WERI-Rb-1 (cell line): ENCODE results near the gene SEMA5A.

ENCODE experiments used
- DNase-seq: peaks from one replicate; pipeline ENCODE4 v3.0.0-alpha.2; 2020
- H3K27ac ChIP-seq: fragments of 250-450 bp; sonication (Bioruptor Pico); 2 replicates; pipeline ENCODE4 v1.5.1; 2020; ENCODE audit warnings: mild to moderate bottlenecking, moderate library complexity
- H3K27me3 ChIP-seq: fragments of 250-450 bp; sonication (Bioruptor Pico); 2 replicates; pipeline ENCODE4 v1.5.1; 2021; ENCODE audit warnings: mild to moderate bottlenecking, low read depth, moderate library complexity; ENCODE audit not compliant: insufficient read depth, severe bottlenecking
- H3K36me3 ChIP-seq: fragments of 250-450 bp; sonication (Bioruptor Pico); 2 replicates; pipeline ENCODE4 v1.5.1; 2020; ENCODE audit warnings: mild to moderate bottlenecking, moderate library complexity
- H3K4me3 ChIP-seq: 2 replicates; pipeline ENCODE4 v1.5.1; 2011; ENCODE audit warnings: low read depth, mild to moderate bottlenecking, control low read depth, low read length
- H3K9me3 ChIP-seq: fragments of 250-450 bp; sonication (Bioruptor Pico); 2 replicates; pipeline ENCODE4 v1.5.1; 2021; ENCODE audit warnings: mild to moderate bottlenecking, moderate library complexity; ENCODE audit not compliant: severe bottlenecking
- TF ChIP-seq, protein P1 (sequence below): IDR thresholded peaks from 2 replicates; pipeline ENCODE4 v1.5.1; 2011; ENCODE audit warnings: low read depth, mild to moderate bottlenecking, control low read depth, inconsistent platforms, low read length

The SEMA5A gene

DNA sequence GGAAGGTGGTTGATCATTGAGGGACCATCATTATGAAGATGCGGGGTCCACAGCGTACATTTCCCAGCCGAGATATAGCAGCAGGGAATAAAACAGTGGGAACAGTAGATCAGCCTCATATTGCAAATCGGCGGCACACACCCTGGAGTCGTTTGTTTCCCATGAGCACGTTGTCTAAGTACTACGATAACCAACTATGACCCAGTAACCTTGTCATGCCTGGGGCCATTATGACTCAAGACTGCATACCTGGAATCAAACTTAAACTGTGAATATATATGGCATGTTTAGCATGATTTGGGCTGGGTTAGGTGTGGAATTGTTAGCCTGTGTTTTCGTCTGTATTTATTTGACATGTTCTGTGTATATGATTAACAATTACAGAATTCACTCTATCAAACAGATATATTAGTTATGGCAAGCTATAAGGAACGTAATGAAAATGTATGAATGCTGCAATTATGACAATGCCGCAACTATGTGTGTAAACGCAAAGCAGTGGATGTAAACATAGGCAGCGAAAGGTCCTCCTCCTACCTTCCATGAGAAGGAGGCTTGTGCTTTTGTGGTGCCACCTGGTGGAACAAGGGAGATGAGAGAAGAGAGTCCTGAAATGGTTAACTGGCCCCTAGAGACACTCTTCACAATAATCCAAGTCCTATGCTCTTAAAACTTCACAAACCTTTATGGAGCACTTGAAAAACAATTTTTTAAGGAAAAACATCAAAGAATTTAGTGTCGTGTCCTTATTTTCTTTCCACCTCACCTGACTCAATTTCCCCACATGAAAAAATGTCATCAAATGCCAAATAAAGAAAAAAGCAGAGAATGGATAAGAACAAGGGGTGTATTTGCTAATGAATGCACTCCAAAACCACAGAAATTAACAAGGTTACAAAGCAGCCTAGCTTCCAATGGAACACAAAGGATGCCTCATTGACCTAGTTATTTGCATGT, 47.1 kb downstream of the SEMA5A start:
- H3K27ac ChIP-seq = no peak overlapping the region
- H3K36me3 ChIP-seq = no peaks in the 10 kb centered on the region
- no peaks in the 10 kb centered on the region for H3K9me3 ChIP-seq
- H3K27me3 ChIP-seq = no peaks in the 10 kb centered on the region
- no peak overlapping the region for H3K4me3 ChIP-seq
- TF ChIP-seq, protein P1, sequence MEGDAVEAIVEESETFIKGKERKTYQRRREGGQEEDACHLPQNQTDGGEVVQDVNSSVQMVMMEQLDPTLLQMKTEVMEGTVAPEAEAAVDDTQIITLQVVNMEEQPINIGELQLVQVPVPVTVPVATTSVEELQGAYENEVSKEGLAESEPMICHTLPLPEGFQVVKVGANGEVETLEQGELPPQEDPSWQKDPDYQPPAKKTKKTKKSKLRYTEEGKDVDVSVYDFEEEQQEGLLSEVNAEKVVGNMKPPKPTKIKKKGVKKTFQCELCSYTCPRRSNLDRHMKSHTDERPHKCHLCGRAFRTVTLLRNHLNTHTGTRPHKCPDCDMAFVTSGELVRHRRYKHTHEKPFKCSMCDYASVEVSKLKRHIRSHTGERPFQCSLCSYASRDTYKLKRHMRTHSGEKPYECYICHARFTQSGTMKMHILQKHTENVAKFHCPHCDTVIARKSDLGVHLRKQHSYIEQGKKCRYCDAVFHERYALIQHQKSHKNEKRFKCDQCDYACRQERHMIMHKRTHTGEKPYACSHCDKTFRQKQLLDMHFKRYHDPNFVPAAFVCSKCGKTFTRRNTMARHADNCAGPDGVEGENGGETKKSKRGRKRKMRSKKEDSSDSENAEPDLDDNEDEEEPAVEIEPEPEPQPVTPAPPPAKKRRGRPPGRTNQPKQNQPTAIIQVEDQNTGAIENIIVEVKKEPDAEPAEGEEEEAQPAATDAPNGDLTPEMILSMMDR = peak; percentile 82
- DNase-seq = peak; percentile 71

DNA sequence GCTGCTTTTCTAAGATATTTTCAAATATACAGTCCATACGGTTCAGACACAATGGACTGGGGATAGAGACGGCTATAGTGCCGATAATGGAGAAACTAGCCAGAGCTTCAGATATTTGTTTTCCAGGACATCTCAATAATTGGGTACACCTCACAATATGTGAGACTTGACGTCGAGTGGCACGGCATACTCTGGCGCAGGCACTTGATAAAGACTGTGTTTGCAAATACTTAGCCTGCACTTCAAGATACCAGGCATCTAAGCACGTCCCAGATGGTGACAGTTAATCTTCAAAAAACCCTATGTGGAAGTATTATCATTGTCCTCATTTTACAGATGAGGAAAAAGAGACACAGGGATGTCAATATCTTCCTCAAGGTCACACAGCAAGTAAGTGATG, 48.5 kb downstream of the SEMA5A start:
- Histone ChIP-seq H3K9me3 (no peaks in the 10 kb centered on the region), H3K27ac (no peak overlapping the region), H3K4me3 (no peak overlapping the region), H3K27me3 (no peaks in the 10 kb centered on the region), H3K36me3 (no peaks in the 10 kb centered on the region)
- DNase-seq = no peak
- TF ChIP-seq, protein P1 = no peak

DNA sequence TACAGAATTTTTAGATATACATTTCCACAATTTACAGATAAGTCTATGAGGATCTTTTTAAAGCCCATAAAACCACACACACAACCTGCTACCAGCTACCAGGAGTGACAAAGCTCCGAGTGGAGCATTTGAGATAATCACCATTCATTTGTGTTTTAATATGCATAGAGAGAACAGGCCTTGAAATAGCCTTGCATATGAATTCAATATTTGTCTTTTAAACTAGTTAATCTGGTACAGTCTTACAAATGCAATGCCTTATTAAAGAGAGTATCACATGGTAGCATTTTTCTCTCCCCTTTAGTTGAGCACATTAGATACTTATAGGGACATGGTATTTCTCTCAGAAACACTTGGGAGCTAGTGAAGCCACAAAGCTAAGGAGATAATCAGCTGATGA, 49.1 kb downstream of the SEMA5A start:
- TF ChIP-seq, protein P1 = no peak

DNA sequence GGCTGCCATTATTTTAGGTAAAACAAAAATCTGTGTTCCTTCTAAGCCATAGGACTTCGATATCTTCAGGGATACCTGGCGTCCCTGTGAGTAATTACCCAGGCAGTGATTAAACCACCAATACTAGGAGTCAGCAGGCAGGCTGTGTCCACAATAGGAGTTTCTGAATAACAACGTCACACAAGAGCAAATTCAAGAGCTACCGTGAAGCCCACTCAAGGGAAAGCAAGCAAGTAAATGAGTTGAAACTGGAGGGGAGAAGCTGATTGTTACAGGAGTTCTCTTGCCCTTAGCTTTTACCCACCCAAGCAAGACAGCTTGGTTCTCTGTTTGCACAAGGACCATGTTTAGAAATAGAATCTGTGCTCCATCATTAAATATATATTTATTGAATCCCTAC, 50.8 kb downstream of the SEMA5A start:
- Histone ChIP-seq H3K36me3 (no peaks in the 10 kb centered on the region), H3K9me3 (no peaks in the 10 kb centered on the region), H3K27ac (no peak overlapping the region), H3K27me3 (no peaks in the 10 kb centered on the region), H3K4me3 (no peak overlapping the region)
- no peak for DNase-seq
- TF ChIP-seq, protein P1 = no peak

More for the DNA sequence above, 49.1 kb downstream of the SEMA5A start:
- no peak for DNase-seq
- H3K4me3 ChIP-seq = no peak overlapping the region
- H3K9me3 ChIP-seq = no peaks in the 10 kb centered on the region
- no peak overlapping the region for H3K27ac ChIP-seq
- no peaks in the 10 kb centered on the region for H3K36me3 ChIP-seq
- no peaks in the 10 kb centered on the region for H3K27me3 ChIP-seq

DNA sequence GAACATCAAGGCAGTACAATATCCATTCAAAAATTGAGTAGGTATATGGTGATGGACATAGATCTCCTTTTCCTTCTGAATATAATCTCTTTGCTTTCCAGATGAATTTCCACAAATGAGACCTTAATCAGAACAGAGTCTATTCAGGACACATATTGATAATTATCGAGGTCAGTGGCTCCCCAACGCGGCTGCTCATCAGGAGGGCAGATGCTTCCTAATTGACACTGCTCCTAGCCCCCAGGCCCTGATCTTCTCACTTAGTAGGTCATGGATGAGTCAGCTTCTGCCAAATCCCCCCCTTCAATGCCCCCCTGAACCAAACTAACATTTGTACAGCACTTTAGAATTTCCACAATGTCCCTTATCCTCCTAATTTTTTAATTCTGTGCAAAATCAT, 51.6 kb downstream of the SEMA5A start:
- Histone ChIP-seq H3K4me3 (no peak overlapping the region), H3K9me3 (no peaks in the 10 kb centered on the region), H3K36me3 (no peaks in the 10 kb centered on the region), H3K27ac (no peak overlapping the region), H3K27me3 (no peaks in the 10 kb centered on the region)
- DNase-seq = no peak
- TF ChIP-seq, protein P1 = no peak
